Suprapubic skin (tissue), 4 donors: ENCODE data around the gene STK38L.

ENCODE experiments used
- POLR2A ChIP-seq, 2 donors: fragments of 450-650 bp; IDR thresholded peaks; one replicate each; pipeline ENCODE4 v1.6.1; 2017; ENCODE audit warnings: antibody characterized with exemption in 2 of 2, mild to moderate bottlenecking in 2 of 2, moderate library complexity in 2 of 2
- POLR2AphosphoS5 ChIP-seq, 3 donors: sonication (generic); formaldehyde crosslinking; IDR thresholded peaks; one replicate each; pipeline ENCODE4 v1.6.1; 2017; ENCODE audit warnings: antibody characterized with exemption in 3 of 3
- TF ChIP-seq, protein P1 (sequence below), 2 donors: fragments of 200-600 bp in 1 of 2; fragments of 450-650 bp in 1 of 2; sonication (generic) in 1 of 2; IDR thresholded peaks; one replicate each; pipeline ENCODE4 v1.5.1; 2016 to 2019; ENCODE audit warnings: antibody characterized with exemption in 2 of 2, mild to moderate bottlenecking in 1 of 2, moderate library complexity in 1 of 2

DNA sequence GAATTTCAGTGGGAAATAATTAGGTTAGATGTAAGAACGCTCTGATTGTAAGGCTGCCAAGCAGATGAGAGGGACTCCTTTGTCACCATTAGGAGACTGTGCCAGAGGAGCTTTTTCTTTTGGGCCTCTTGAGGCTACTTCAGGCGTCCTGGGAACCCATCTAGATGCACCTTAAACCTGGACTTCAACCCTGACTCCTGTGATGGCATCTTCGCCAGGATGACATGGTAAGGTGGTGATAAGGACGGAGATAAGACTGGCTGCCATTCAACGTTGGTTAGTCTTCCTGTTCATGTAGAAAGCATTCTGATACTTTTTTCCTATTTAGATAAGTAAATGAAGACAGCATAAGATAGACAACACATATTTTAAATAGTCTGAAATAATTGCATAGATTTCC lies 36.3 kb downstream of the STK38L start:
- TF ChIP-seq POLR2A (IDR thresholded peaks at IDR 0.05) = no peak
- TF ChIP-seq, protein P1, sequence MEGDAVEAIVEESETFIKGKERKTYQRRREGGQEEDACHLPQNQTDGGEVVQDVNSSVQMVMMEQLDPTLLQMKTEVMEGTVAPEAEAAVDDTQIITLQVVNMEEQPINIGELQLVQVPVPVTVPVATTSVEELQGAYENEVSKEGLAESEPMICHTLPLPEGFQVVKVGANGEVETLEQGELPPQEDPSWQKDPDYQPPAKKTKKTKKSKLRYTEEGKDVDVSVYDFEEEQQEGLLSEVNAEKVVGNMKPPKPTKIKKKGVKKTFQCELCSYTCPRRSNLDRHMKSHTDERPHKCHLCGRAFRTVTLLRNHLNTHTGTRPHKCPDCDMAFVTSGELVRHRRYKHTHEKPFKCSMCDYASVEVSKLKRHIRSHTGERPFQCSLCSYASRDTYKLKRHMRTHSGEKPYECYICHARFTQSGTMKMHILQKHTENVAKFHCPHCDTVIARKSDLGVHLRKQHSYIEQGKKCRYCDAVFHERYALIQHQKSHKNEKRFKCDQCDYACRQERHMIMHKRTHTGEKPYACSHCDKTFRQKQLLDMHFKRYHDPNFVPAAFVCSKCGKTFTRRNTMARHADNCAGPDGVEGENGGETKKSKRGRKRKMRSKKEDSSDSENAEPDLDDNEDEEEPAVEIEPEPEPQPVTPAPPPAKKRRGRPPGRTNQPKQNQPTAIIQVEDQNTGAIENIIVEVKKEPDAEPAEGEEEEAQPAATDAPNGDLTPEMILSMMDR (IDR thresholded peaks at IDR 0.05) = no peak
- TF ChIP-seq POLR2AphosphoS5 (IDR thresholded peaks at IDR 0.05) = no peak
